WTC11 (cell line): Measurements from ENCODE around the gene C17orf75. TPM values are rescaled to one million over a fixed set of nuclear protein-coding genes. Genes with fewer than 3 reads are reported as not detected.

Experiments used
- AR ChIP-seq: fragments of 250-450 bp; sonication (Bioruptor Pico); IDR thresholded peaks from 2 replicates; pipeline ENCODE4 v1.9.0; 2021; ENCODE audit warnings: mild to moderate bottlenecking
- ARID4B ChIP-seq: sonication (generic); formaldehyde crosslinking; IDR thresholded peaks from 2 replicates; pipeline ENCODE4 v1.8.0; 2023; ENCODE audit warnings: missing genetic modification reagents, mild to moderate bottlenecking, borderline replicate concordance
- ATF2 ChIP-seq: sonication (generic); formaldehyde crosslinking; IDR thresholded peaks from 2 replicates; pipeline ENCODE4 v1.8.1; 2022; ENCODE audit warnings: low read depth, missing genetic modification reagents, borderline replicate concordance
- CDX4 ChIP-seq: fragments of 250-450 bp; sonication (Bioruptor Pico); IDR thresholded peaks from 2 replicates; pipeline ENCODE4 v1.9.0; 2021; ENCODE audit warnings: moderate library complexity, mild to moderate bottlenecking, inconsistent platforms, borderline replicate concordance
- FOXJ3 ChIP-seq: sonication (generic); formaldehyde crosslinking; IDR thresholded peaks from 2 replicates; pipeline ENCODE4 v1.9.0; 2021; ENCODE audit warnings: missing genetic modification reagents, mild to moderate bottlenecking, borderline replicate concordance
- FOXK1 ChIP-seq: sonication (generic); formaldehyde crosslinking; IDR thresholded peaks from 2 replicates; pipeline ENCODE4 v1.8.0; 2022; ENCODE audit warnings: mild to moderate bottlenecking, moderate library complexity, missing genetic modification reagents
- FOXP1 ChIP-seq: sonication (generic); formaldehyde crosslinking; IDR thresholded peaks from 2 replicates; pipeline ENCODE4 v1.8.0; 2022; ENCODE audit warnings: missing genetic modification reagents, mild to moderate bottlenecking, moderate library complexity, borderline replicate concordance
- HMGXB4 ChIP-seq: sonication (generic); formaldehyde crosslinking; IDR thresholded peaks from 2 replicates; pipeline ENCODE4 v1.8.1; 2023; ENCODE audit warnings: mild to moderate bottlenecking, moderate library complexity, missing genetic modification reagents
- IRF2 ChIP-seq: sonication (generic); formaldehyde crosslinking; IDR thresholded peaks from 2 replicates; pipeline ENCODE4 v1.8.0; 2022; ENCODE audit warnings: low read depth, missing genetic modification reagents, borderline replicate concordance
- MAX ChIP-seq: sonication (generic); formaldehyde crosslinking; IDR thresholded peaks from 2 replicates; pipeline ENCODE4 v1.8.0; 2022; ENCODE audit warnings: mild to moderate bottlenecking, missing genetic modification reagents
- NFYB ChIP-seq: sonication (generic); formaldehyde crosslinking; conservative IDR thresholded peaks from 2 replicates; pipeline ENCODE4 v1.8.0; 2022; ENCODE audit warnings: low read depth, missing genetic modification reagents
- PRDM15 ChIP-seq: sonication (generic); formaldehyde crosslinking; IDR thresholded peaks from 2 replicates; pipeline ENCODE4 v1.8.0; 2022; ENCODE audit warnings: missing genetic modification reagents
- ZNF416 ChIP-seq: fragments of 250-450 bp; sonication (Bioruptor Pico); IDR thresholded peaks from 2 replicates; pipeline ENCODE4 v1.9.0; 2021; ENCODE audit warnings: mild to moderate bottlenecking, inconsistent platforms
- ZNF423 ChIP-seq: fragments of 250-450 bp; sonication (Bioruptor Pico); IDR thresholded peaks from 2 replicates; pipeline ENCODE4 v2.1.2; 2022; ENCODE audit warnings: mild to moderate bottlenecking, moderate library complexity
- total RNA-seq: library from RNA; stranded (reverse); gene quantifications from 3 replicates; pipeline ENCODE4 v1.2.3, GENCODE V29; 2021

The C17orf75 gene
- total RNA-seq, 1 experiment from 2014 or later, result 35.5 TPM

- TF ChIP-seq AR (CRISPR knock-in tag) (no peak), FOXP1 (CRISPR knock-in tag) (no peak), HMGXB4 (CRISPR knock-in tag) (no peak), NFYB (no peak), PRDM15 (CRISPR knock-in tag) (peak; percentile 70), ATF2 (no peak), FOXJ3 (no peak), CDX4 (CRISPR knock-in tag) (no peak), ZNF423 (peak; percentile 66), FOXK1 (CRISPR knock-in tag) (no peak), ZNF416 (CRISPR knock-in tag) (no peak), IRF2 (no peak), ARID4B (CRISPR knock-in tag) (no peak), MAX (CRISPR knock-in tag) (peak; percentile 45)
Observed at GRCh38 chr17:32279891-32280716, 61.9 kb downstream of the C17orf75 start (continued).
